Type B pancreatic cell (in vitro differentiated cells): ENCODE results near the gene CAGE1. TPM values are rescaled to one million over a fixed set of nuclear protein-coding genes. Genes with fewer than 3 reads are reported as not detected.

ENCODE experiments used
- DNase-seq: peaks from one replicate; pipeline ENCODE4 v3.0.0; 2021; ENCODE audit warnings: mixed read lengths; ENCODE audit not compliant: unreplicated experiment; ENCODE audit errors: extremely low spot score
- H3K27ac Mint-ChIP-seq: 2 replicates; pipeline ENCODE4 v1.8.0; 2021; ENCODE audit warnings: mild to moderate bottlenecking, mixed read lengths
- H3K27me3 Mint-ChIP-seq: 2 replicates; pipeline ENCODE4 v1.8.0; 2021; ENCODE audit warnings: mixed read lengths
- H3K36me3 Mint-ChIP-seq: 2 replicates; pipeline ENCODE4 v1.8.0; 2021; ENCODE audit warnings: mixed read lengths
- H3K4me1 Mint-ChIP-seq: one replicate; pipeline ENCODE4 v1.8.0; 2021; ENCODE audit warnings: mixed read lengths; ENCODE audit not compliant: unreplicated experiment
- H3K4me3 Mint-ChIP-seq: 2 replicates; pipeline ENCODE4 v1.8.0; 2021; ENCODE audit warnings: mild to moderate bottlenecking, mixed read lengths
- H3K9me3 Mint-ChIP-seq: 2 replicates; pipeline ENCODE4 v1.8.0; 2021; ENCODE audit warnings: mixed read lengths
- total RNA-seq: library from RNA; stranded (reverse); gene quantifications from 2 replicates; pipeline ENCODE4 v1.2.1, GENCODE V29; 2021; ENCODE audit warnings: low replicate concordance
- TF ChIP-seq, protein P1 (sequence below): fragments of 200-600 bp; sonication (generic); conservative IDR thresholded peaks from 2 replicates; pipeline ENCODE4 v1.5.0; 2021; ENCODE audit warnings: antibody characterized with exemption, mild to moderate bottlenecking

Gene CAGE1
- total RNA-seq, 1 donor from 2014 or later: 0.19 TPM

DNA sequence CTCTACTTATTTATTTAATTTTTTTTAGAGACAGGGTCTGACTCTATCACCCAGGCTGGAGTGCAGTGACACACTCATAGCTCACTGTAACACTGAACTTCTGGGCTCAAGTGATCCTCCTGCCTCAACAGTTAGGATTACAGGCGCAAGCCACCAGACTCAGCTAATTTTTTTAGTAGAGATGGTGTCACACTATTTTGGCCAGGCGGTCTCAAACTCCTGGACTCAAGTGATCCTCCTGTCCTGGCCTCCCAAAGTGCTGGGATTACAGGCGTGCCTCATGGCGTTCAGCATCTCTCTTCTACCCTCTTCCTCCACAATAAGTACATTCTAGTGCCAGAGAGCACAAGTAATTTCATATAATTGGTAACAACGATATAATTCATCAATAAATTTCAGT is 82.0 kb downstream of the CAGE1 start:
- TF ChIP-seq, protein P1, sequence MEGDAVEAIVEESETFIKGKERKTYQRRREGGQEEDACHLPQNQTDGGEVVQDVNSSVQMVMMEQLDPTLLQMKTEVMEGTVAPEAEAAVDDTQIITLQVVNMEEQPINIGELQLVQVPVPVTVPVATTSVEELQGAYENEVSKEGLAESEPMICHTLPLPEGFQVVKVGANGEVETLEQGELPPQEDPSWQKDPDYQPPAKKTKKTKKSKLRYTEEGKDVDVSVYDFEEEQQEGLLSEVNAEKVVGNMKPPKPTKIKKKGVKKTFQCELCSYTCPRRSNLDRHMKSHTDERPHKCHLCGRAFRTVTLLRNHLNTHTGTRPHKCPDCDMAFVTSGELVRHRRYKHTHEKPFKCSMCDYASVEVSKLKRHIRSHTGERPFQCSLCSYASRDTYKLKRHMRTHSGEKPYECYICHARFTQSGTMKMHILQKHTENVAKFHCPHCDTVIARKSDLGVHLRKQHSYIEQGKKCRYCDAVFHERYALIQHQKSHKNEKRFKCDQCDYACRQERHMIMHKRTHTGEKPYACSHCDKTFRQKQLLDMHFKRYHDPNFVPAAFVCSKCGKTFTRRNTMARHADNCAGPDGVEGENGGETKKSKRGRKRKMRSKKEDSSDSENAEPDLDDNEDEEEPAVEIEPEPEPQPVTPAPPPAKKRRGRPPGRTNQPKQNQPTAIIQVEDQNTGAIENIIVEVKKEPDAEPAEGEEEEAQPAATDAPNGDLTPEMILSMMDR: no peak
- Mint-ChIP-seq H3K4me3 (no peak overlapping the region), H3K36me3 (peaks cover 34% of the 10 kb centered on the region), H3K27ac (no peak overlapping the region), H3K4me1 (peaks cover 6% of the 10 kb centered on the region), H3K9me3 (no peaks in the 10 kb centered on the region), H3K27me3 (no peaks in the 10 kb centered on the region)
- DNase-seq: no peak

DNA sequence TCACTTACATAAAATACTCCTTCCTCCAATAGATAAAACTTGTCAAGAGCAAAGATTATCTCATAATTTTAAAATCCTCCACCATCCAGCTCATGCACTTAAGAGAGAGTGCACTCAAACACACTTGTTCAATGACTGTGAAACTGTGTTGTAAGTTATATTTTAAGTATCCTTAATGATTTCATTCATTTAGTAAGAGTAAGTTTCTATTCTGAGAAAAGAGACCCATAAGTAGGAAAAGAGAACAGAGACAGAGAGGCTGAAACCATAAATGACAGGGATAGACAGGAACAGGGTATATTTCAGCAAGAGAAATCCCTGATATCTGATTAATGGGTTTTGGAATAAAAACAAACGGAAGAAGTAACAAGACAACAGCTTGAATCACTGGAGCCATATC is 84.7 kb downstream of the CAGE1 start:
- no peak overlapping the region for H3K27ac Mint-ChIP-seq
- TF ChIP-seq, protein P1: no peak

DNA sequence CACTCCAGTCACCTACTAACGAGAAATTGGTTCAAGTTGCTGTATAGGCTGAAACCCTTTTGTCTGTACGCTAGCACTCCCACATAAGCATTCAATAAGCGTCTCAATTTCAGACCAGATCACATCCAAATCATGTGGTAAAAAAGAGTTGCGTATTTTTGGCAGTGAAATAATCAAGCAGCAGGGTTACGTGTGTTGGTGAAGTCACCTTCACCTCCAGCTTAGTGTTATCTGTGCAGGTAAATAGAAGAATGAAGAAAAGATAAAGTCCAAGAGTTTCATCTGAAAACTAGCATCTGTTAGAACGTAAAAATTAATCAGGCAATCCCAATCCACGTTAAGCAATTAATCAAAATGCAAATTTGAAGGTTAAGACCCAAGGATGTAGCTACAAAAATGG is 87.8 kb downstream of the CAGE1 start:
- TF ChIP-seq, protein P1: no peak
- peaks cover 43% of the 10 kb centered on the region for H3K36me3 Mint-ChIP-seq
- H3K9me3 Mint-ChIP-seq: no peaks in the 10 kb centered on the region
- DNase-seq: no peak
- no peaks in the 10 kb centered on the region for H3K4me1 Mint-ChIP-seq
- H3K4me3 Mint-ChIP-seq: no peak overlapping the region
- H3K27ac Mint-ChIP-seq: no peak overlapping the region
- H3K27me3 Mint-ChIP-seq: no peaks in the 10 kb centered on the region

More for the DNA sequence above, 84.7 kb downstream of the CAGE1 start:
- Mint-ChIP-seq H3K36me3 (peaks cover 49% of the 10 kb centered on the region), H3K4me3 (no peak overlapping the region), H3K9me3 (no peaks in the 10 kb centered on the region), H3K27me3 (no peaks in the 10 kb centered on the region), H3K4me1 (no peaks in the 10 kb centered on the region)
- no peak for DNase-seq

DNA sequence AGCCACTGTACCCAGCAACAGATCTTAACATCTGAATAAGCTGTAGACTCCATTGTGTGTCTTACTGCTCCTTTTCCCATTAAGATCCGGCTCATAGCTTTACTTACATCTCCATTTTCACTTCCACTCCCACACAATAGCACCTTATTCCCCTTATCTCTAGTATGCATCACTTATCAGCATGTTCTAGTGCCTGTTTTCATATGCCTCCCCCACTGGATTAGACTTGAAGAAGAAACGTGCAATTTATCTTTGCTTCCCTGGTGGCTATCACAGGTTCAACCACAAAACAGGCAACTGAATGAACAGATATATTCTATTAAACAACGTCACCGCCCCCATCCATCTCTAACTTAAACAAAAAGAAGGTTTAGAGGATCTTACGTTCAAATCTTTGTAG is 88.6 kb downstream of the CAGE1 start:
- no peak overlapping the region for H3K27ac Mint-ChIP-seq
- DNase-seq: no peak
- no peaks in the 10 kb centered on the region for H3K4me1 Mint-ChIP-seq
- no peak overlapping the region for H3K4me3 Mint-ChIP-seq
- TF ChIP-seq, protein P1: no peak
- no peaks in the 10 kb centered on the region for H3K27me3 Mint-ChIP-seq
- H3K36me3 Mint-ChIP-seq: peaks cover 46% of the 10 kb centered on the region
- no peaks in the 10 kb centered on the region for H3K9me3 Mint-ChIP-seq

DNA sequence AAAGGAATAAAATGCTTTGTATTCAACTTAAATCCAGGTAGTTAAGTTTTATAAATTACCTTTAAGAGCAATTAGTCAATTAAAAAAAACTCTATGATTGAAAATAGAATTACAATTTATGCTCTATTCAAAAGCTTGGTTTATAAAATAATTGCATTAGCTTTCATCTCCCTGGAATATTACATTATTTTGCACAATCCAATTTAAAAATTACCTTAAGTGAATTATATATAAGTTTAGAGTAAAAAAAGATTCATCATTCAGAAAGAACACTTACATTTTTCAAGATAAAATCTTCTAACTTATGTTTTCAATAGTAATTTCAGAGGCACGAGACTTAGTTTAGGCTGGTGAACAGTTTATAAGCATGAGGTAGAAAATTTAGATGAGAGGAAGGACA is 91.4 kb downstream of the CAGE1 start:
- TF ChIP-seq, protein P1: no peak
- Mint-ChIP-seq H3K27ac (no peak overlapping the region), H3K9me3 (no peaks in the 10 kb centered on the region), H3K4me3 (no peak overlapping the region), H3K4me1 (no peaks in the 10 kb centered on the region), H3K36me3 (peaks cover 40% of the 10 kb centered on the region), H3K27me3 (no peaks in the 10 kb centered on the region)
- DNase-seq: no peak

DNA sequence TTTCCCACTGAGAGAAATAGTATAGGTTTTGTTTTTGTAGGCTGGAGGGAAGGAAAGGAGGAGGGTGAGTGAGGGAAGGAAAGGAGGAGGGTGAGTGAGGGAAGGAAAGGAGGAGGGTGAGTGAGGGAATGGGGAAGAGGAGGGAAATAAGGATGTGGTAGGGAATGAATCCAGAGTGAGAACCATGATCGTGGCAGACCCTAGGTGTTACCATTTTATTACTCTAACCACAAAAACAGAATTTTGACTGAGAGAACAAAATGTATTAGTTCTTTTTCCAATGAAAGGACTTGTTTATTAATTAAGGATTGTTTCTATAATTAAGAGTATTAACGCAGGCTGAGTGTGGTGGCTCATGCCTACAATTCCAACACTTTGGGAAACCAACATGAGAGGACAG is 92.9 kb downstream of the CAGE1 start:
- H3K9me3 Mint-ChIP-seq: no peaks in the 10 kb centered on the region
- H3K4me3 Mint-ChIP-seq: no peak overlapping the region
- peaks cover 35% of the 10 kb centered on the region for H3K36me3 Mint-ChIP-seq
- no peak for DNase-seq
- TF ChIP-seq, protein P1: no peak
- no peaks in the 10 kb centered on the region for H3K27me3 Mint-ChIP-seq
- H3K27ac Mint-ChIP-seq: no peak overlapping the region
- H3K4me1 Mint-ChIP-seq: no peaks in the 10 kb centered on the region
